Left ventricle myocardium inferior (tissue), 1 donor: Measurements from ENCODE around the gene ATP8A1. TPM values are rescaled to one million over a fixed set of nuclear protein-coding genes. Genes with fewer than 3 reads are reported as not detected.

Experiments
- DNase-seq: peaks from one replicate; pipeline ENCODE4 v3.0.0-alpha.2; 2020
- H3K27ac ChIP-seq: fragments of 200-600 bp; replicated peaks from 2 replicates; pipeline ENCODE4 v1.8.0; 2021
- H3K27me3 ChIP-seq: fragments of 200-600 bp; 2 replicates; pipeline ENCODE4 v1.8.0; 2021; ENCODE audit warnings: low read depth
- H3K36me3 ChIP-seq: fragments of 200-600 bp; 2 replicates; pipeline ENCODE4 v1.8.0; 2021
- H3K4me1 ChIP-seq: fragments of 200-600 bp; 2 replicates; pipeline ENCODE4 v1.8.0; 2021
- H3K4me3 ChIP-seq: fragments of 200-600 bp; 2 replicates; pipeline ENCODE4 v1.8.0; 2021; ENCODE audit warnings: mild to moderate bottlenecking, moderate library complexity
- H3K9me3 ChIP-seq: fragments of 200-600 bp; replicated peaks from 2 replicates; pipeline ENCODE4 v1.8.0; 2021
- intact Hi-C: fragments of 100-400 bp; cut with micrococcal nuclease; formaldehyde crosslinking; loops from one replicate; pipeline ENCODE4 v1.11.0; 2022
- total RNA-seq: library from RNA; stranded (reverse); fragmentation: NEBNext Ultra II Directional; extraction: Animal tissue kit (Norgen Biotek cat#: 25700); gene quantifications from one replicate; pipeline ENCODE4 v1.2.1, GENCODE V29; 2021
- TF ChIP-seq, protein P1 (sequence below): fragments of 200-600 bp; IDR thresholded peaks from 2 replicates; pipeline ENCODE4 v1.8.0; 2021; ENCODE audit warnings: antibody characterized with exemption, mild to moderate bottlenecking, borderline replicate concordance
- donor health status: DM: no; HTN: yes; CAD: no; lungs with severe emphysema.

Gene ATP8A1
- total RNA-seq, 1 donor from 2014 or later: 19.2 TPM

DNA sequence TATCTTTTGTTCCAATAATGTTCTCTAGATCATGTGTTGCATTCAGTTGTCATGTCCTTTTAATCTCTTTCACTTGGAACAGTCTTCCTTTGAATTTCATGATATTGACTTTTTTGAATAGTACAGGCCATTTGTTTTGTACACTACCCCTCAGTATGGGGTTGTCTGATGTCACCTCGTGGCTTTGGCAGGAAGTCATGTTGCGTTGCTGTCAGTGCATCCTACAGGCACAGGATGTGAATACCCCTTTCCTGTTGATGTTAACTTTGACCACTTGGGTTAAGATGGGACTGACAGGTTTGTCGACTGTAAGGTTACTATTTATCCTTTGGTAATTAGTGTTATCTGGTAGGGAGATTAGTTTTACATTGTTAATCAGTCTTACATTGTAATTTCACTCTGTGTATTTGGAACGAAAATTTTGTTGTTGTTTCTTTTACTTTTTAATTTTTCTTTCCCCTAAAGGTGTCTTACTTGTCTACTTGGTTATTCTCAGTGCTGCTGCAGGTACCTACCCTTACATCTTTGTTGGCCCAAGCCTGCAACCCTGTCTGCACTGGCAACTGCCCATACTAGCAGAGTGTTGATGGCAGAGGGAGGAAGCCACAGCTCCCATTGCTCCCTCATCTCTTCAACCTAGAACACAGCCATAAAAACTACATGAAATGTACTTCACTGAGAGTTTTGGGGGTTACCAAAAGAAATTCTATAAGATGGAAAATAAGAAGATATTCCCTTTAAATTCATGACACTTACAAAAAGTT, 14.7 kb upstream of the ATP8A1 start:
- no peaks in the 10 kb centered on the region for H3K36me3 ChIP-seq
- H3K4me3 ChIP-seq: no peak overlapping the region
- H3K27me3 ChIP-seq: no peaks in the 10 kb centered on the region
- no peak overlapping the region for H3K27ac ChIP-seq
- no peak for DNase-seq
- TF ChIP-seq, protein P1, sequence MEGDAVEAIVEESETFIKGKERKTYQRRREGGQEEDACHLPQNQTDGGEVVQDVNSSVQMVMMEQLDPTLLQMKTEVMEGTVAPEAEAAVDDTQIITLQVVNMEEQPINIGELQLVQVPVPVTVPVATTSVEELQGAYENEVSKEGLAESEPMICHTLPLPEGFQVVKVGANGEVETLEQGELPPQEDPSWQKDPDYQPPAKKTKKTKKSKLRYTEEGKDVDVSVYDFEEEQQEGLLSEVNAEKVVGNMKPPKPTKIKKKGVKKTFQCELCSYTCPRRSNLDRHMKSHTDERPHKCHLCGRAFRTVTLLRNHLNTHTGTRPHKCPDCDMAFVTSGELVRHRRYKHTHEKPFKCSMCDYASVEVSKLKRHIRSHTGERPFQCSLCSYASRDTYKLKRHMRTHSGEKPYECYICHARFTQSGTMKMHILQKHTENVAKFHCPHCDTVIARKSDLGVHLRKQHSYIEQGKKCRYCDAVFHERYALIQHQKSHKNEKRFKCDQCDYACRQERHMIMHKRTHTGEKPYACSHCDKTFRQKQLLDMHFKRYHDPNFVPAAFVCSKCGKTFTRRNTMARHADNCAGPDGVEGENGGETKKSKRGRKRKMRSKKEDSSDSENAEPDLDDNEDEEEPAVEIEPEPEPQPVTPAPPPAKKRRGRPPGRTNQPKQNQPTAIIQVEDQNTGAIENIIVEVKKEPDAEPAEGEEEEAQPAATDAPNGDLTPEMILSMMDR: no peak
- no peaks in the 10 kb centered on the region for H3K9me3 ChIP-seq
- intact Hi-C loops: no loop called here
- H3K4me1 ChIP-seq: peaks cover 13% of the 10 kb centered on the region

- no peak for DNase-seq
- Histone ChIP-seq H3K27ac (peak overlapping the region; percentile 96), H3K9me3 (no peaks in the 10 kb centered on the region), H3K36me3 (no peaks in the 10 kb centered on the region), H3K27me3 (no peaks in the 10 kb centered on the region), H3K4me3 (peak overlapping the region; percentile 78), H3K4me1 (peaks cover 59% of the 10 kb centered on the region)
- TF ChIP-seq, protein P1: no peak
- intact Hi-C loops: no loop called here
Observed at GRCh38 chr4:42658261-42658660, 1.4 kb upstream of the ATP8A1 start.

GRCh38 chr4:42656679-42656943, 294 bp downstream of the ATP8A1 start:
- TF ChIP-seq, protein P1: no peak
- H3K36me3 ChIP-seq: no peaks in the 10 kb centered on the region
- peak overlapping the region; percentile 78 for H3K4me3 ChIP-seq
- H3K4me1 ChIP-seq: peaks cover 65% of the 10 kb centered on the region
- no peaks in the 10 kb centered on the region for H3K27me3 ChIP-seq
- intact Hi-C loops: no loop called here
- peaks cover 4% of the 10 kb centered on the region for H3K9me3 ChIP-seq
- H3K27ac ChIP-seq: peak overlapping the region; percentile 96
- DNase-seq: no peak

- Histone ChIP-seq H3K4me3 (peak overlapping the region; percentile 78), H3K4me1 (peaks cover 65% of the 10 kb centered on the region), H3K9me3 (peaks cover 4% of the 10 kb centered on the region), H3K27ac (peak overlapping the region; percentile 96), H3K27me3 (no peaks in the 10 kb centered on the region), H3K36me3 (no peaks in the 10 kb centered on the region)
- intact Hi-C loops: loop anchor here (1.0 kb wide), 1 partner anchor 85 kb away; no protein-coding TSS in a partner anchor
- peak; percentile 40 for DNase-seq
- TF ChIP-seq, protein P1: no peak
Observed at GRCh38 chr4:42655921-42656678, 805 bp downstream of the ATP8A1 start.

DNA sequence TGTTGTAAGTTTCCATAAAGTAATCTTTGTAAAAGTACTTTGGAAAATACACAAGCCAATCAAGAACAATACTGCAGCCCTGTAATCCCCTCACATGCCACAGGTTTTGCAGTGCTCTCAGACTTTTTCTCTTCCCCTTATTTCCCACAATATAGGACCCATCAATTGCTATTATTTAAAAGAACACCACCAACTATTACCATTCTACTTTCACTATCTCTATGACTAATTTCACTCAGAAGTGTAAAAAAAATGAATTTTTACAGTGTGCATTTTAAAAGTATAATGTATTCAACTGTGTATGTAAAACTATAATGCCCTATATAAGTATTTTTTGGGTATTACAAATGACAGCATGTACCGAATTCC, 1.7 kb downstream of the ATP8A1 start:
- DNase-seq: no peak
- H3K27ac ChIP-seq: peak overlapping the region; percentile 96
- no peaks in the 10 kb centered on the region for H3K36me3 ChIP-seq
- TF ChIP-seq, protein P1: no peak
- H3K9me3 ChIP-seq: peaks cover 4% of the 10 kb centered on the region
- peaks cover 65% of the 10 kb centered on the region for H3K4me1 ChIP-seq
- H3K27me3 ChIP-seq: no peaks in the 10 kb centered on the region
- peak overlapping the region; percentile 78 for H3K4me3 ChIP-seq
- intact Hi-C loops: loop anchor here (1.0 kb wide), 1 partner anchor 84 kb away; no protein-coding TSS in a partner anchor
